Measurements from ENCODE around the gene DHRS12. TPM values are rescaled to one million over a fixed set of nuclear protein-coding genes. Genes with fewer than 3 reads are reported as not detected.

Gene DHRS12, protein sequence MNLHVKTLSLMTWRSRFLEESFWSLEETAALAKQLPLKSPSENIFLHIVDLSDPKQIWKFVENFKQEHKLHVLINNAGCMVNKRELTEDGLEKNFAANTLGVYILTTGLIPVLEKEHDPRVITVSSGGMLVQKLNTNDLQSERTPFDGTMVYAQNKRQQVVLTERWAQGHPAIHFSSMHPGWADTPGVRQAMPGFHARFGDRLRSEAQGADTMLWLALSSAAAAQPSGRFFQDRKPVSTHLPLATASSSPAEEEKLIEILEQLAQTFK
- 16.2 TPM for total RNA-seq

GRCh38 chr13:51803422-51804294 is at the start of gene DHRS12:
DHRS12 (minus strand) TSS chr13:51804163; CDS start chr13:51799659, 4,504 bp downstream.

GRCh38 chr13:51844862-51845573 is 41.1 kb upstream of the DHRS12 start, which contains the start of gene TMEM272:
TMEM272 (minus strand) TSS chr13:51845177; CDS start chr13:51838530, 6,647 bp downstream.

Other genes starting within 250 kb of the DHRS12 start
- gene WDFY2, start 219.7 kb downstream of the DHRS12 start, total RNA-seq: 17.3 TPM
- 1.8 TPM for gene TMEM272, start 41.0 kb upstream of the DHRS12 start, total RNA-seq
- not detected for gene CCDC70, start 57.8 kb upstream of the DHRS12 start, total RNA-seq
- gene ATP7B, start 207.3 kb upstream of the DHRS12 start, total RNA-seq: 21.9 TPM
- gene ALG11, start 208.2 kb upstream of the DHRS12 start, total RNA-seq: 35.3 TPM
- gene UTP14C, start 220.5 kb upstream of the DHRS12 start, total RNA-seq: 36.1 TPM

Data from camera-type eye (tissue), 1 donor.